T-helper 22 cell (primary cell): ENCODE measurements around the gene THOC1.
"Not testable (repeated sequence)": the region's sequence is repeated elsewhere in the genome, so short reads cannot be mapped to it uniquely, and the experiment has no call there.

Experiments used
- DNase-seq: peaks from one replicate; pipeline ENCODE4 v3.0.0-alpha.2; 2020; ENCODE audit warnings: low read depth

THOC1 gene

DNA sequence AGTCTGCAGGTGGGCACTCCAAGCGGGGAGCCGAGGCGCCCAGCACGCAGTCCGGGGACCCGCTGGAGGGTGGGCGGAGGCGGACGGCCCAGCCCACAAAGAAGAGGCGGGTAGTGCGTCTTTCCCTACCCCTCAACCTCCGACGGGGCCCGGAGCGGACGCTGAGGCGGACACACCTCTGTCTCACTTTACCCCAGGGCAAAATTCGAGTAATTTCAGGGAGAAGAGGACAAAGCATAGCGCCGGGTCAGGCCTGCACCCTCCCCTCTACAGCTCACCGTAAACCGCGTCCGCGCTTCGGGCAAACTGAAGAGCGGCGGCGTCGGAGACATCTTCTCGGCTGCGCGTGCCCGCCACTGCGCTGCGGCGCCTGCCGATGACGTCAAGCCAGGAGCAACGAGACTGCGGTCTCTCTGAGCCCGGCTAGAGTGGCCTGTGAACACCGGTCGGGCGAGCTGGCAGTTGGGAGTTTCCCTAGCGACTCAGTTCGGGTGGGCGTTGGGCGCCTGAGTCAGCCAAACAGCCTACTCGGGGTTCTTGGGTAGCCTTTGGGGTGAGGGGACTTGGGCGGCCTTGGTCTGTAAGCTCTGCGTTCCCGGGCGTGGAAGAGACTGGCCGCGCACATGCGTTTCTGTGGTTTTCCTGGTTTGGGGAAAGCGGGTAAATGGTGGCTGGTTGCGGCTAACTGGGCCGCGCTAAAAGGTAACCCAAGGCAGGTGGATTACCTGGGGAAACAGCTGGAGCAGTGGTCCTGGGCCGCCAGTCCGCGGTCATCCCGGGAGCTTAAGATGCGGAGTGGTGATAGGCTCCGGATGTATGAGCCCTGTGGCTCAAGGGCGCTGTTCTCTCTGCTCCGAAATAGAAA is at the start of gene THOC1:
TSS of gene THOC1 (minus strand) at position 360 of the 865 bp plus-strand sequence. CDS start at position 332, 28 bp downstream.
- DNase-seq = peak; percentile 86

GRCh38 chr18:317618-318017 is 49.8 kb upstream of the THOC1 start:
- no peak for DNase-seq

DNA sequence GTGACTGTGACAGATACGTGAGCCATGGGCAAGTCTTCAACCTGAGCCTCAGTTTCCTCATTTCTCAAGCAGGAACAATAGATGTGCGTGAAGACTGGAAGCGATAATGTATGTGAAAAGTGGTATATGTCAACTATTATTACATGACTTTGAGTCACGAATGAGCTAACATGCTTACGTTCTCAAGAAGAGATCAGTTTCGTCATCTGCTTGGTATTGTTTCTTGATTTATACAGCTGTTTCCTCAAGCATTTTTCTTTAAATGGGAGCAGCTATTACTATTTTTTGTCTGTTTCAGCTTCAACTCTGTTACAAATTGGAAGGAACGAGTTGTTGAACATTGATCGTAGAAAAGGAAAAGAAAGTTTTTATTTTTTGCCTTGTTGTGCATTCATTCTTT is 48.5 kb upstream of the THOC1 start:
- DNase-seq = no peak

DNA sequence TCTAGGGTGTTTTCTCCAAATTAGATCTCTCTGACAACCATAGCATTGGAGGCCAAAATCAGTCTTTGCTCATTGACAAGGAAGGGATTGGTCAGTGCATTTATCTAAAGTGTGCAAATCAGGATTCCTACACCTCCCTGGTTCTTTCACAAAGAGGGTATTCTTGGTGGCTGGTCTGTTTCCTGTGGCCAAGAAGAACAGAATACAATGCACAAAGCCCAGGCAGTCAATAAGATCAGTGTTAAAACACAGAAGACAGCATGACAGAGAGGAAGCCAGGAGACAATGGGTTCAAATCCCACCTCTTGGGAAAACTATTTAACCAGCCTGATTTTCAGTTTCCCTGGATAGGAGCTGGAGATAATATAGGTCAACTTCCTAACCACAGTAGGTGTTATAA is 46.1 kb upstream of the THOC1 start:
- DNase-seq = no peak

- no peak for DNase-seq
These were observed 44.6 kb upstream of the THOC1 start for GRCh38 chr18:312415-312814.

GRCh38 chr18:310042-310441 is 42.2 kb upstream of the THOC1 start:
- no peak for DNase-seq

DNA sequence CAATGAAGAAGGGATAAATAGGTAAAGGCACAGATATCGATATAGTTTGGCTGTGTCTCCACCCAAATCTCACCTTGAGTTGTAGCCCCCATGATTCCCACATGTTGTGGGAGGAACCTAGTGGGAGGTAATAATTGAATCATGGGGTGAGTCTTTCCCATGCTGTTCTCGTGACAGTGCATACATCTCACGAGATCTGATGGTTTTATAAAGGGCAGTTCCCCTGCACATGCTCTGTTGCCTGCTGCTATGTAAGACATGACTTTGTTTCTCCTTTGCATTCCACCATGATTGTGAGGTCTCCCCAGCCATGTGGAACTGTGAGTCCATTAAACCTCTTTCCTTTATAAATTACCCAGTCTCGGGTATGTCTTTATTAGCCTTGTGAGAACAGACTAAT is 40.2 kb upstream of the THOC1 start:
- not testable (repeated sequence) for DNase-seq

GRCh38 chr18:306608-307255 is 38.9 kb upstream of the THOC1 start:
- no peak for DNase-seq

- DNase-seq = no peak
These were observed 37.2 kb upstream of the THOC1 start for GRCh38 chr18:305003-305501.

DNA sequence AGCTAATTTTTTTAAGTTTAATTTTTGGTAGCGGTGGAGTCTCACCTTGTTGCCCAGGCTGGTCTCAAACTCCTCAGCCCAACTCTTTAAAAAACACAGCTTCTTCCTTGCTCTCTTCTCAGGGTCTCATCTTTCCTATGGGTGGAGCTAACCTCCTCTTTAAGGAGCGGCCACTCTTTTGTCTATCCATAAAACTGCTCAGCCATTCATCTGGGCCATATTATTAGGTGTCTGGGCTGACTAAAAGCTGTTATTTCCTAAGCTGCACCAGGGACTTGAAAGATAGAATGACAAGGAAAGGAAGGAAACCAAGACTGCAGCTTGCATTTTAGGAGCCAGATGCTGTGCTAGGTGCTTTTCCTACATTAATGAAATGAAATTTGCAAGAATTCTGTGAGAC is 35.8 kb upstream of the THOC1 start:
- no peak for DNase-seq

DNA sequence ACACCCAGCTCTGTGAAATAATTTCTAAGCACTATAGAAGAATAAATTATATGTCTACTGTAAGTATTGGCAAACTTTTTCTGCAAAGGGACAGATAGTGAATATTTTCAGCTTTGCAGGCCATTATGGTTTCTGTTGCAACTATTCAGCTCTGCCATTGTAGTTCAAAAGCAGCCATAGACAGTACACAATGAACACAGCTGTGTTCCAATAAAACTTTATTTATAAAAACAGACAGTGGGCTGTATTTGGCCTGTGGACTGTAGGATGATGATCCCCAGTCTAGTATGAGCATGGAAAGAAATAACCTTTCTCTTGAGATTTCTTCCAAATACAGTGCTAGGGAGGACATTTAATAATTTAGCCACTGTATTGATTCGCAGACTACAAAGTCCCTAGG is 35.2 kb upstream of the THOC1 start:
- DNase-seq = no peak

DNA sequence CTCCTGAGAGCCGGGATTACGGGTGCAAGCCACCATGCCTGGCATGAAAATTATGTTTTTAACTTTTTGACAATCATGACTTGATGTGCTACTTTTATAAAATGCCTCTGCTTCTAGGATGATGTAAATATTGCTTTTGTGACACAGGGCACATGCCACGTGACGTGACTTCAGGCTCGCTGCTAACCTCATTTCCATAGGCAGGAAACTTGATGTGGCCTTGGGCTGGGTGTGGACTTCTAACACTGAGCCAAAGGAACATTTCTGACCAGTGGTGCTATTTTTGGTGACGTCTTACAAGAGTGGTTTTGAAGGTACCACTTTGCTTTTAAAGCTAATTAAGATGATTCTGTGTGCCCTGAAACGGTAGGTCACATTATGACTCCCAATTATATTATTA is 34.2 kb upstream of the THOC1 start:
- no peak for DNase-seq

GRCh38 chr18:297936-298335 is 30.1 kb upstream of the THOC1 start:
- no peak for DNase-seq

DNA sequence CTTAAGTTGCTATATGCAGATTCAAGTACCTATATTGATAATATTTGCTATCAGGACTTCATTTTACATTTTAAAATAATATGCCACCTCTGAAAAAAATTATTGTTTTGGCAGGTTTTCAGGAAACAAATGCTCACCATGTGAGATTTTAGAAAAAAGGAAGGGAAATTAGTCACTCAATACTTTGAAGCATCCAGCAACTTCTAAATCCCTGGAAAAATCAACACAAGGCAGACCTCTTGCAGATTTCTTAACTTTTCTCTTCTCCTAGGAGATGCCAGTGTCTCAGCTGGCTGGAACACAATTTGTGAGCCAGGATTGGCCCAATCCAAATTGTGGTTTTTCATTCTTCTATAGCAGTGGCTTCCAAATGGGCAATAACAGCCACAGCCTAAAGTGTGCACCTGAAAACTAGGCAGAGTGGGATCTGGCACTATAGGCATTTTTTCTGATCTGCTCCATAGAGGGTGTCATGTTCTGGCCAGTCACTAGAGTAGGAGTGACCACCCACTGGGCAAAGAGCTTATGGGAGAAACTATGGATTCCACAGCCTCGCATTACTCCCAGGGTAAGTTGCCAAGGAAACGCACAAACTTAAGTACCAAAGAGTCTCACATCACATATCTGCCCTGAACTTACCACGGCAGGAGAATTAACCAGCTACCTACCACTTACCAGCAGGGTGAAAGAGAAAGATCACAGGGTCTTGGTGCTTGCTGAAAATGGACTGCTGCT is 28.1 kb upstream of the THOC1 start:
- no peak for DNase-seq

DNA sequence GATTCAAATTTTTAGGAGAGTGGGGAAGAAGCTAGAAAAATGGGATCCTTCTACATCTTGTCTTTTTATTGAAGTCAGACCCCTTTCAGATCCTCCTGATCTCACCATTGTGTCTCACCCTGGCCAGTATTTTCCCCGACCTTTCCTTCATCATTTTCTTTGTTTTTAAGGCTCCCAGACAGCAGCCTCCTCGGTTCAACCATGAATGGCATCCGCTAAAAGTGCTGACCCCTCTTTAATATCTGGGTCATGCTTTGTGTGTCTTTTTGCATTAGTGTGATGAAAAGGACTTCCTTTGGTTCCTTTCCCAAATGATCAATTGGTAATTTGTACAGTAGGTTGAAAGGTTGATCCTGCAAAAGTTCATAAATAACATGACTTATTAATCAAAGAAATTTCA is 26.7 kb upstream of the THOC1 start:
- DNase-seq = no peak

- no peak for DNase-seq
These were observed 25.7 kb upstream of the THOC1 start for GRCh38 chr18:293536-293935.

GRCh38 chr18:292271-292670 is 24.4 kb upstream of the THOC1 start:
- DNase-seq = no peak

- DNase-seq = not testable (repeated sequence)
These were observed 22.1 kb upstream of the THOC1 start for GRCh38 chr18:289970-290369.

- no peak for DNase-seq
These were observed 21.2 kb upstream of the THOC1 start for GRCh38 chr18:289026-289425.

GRCh38 chr18:286515-287310 is 18.9 kb upstream of the THOC1 start:
- DNase-seq = no peak

- DNase-seq = no peak
These were observed 18.0 kb upstream of the THOC1 start for GRCh38 chr18:285817-286216.

DNA sequence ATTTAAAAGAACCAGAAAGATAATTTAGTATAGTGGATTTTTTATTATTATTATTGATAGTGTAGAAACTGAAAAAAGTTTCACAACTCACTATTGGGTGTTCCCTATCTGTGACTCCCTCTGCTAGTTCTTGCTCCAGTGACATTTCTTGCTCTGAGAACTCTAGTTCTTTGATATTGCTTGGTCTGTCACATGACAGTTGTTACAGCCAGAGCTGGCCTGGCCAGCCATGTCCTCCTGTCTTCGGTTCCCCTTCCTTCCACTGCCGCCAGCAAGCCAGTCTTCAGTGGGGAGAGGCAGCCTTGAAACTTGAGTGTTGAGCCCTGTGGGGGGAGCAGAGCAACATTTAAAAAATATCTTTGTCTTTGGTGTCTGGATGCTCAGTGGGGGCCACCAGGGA is 7.6 kb upstream of the THOC1 start:
- DNase-seq = no peak
